Esophagus squamous epithelium (tissue), 4 donors: ENCODE results near the gene ACAT2.

ENCODE experiments used
- POLR2A ChIP-seq, 4 donors: fragments of 450-650 bp; IDR thresholded peaks; one replicate each; pipeline ENCODE4 v1.6.1; 2017; ENCODE audit warnings: antibody characterized with exemption in 4 of 4, mild to moderate bottlenecking in 4 of 4, moderate library complexity in 3 of 4
- TF ChIP-seq, protein P1 (sequence below), 6 experiments: fragments of 450-650 bp in 4 of 6; fragments of 200-600 bp in 2 of 6; sonication (generic) in 2 of 6; IDR thresholded peaks; one replicate each; pipeline ENCODE4 v1.5.1; 2016 to 2019; ENCODE audit warnings: antibody characterized with exemption in 6 of 6, mild to moderate bottlenecking in 4 of 6, moderate library complexity in 4 of 6

DNA sequence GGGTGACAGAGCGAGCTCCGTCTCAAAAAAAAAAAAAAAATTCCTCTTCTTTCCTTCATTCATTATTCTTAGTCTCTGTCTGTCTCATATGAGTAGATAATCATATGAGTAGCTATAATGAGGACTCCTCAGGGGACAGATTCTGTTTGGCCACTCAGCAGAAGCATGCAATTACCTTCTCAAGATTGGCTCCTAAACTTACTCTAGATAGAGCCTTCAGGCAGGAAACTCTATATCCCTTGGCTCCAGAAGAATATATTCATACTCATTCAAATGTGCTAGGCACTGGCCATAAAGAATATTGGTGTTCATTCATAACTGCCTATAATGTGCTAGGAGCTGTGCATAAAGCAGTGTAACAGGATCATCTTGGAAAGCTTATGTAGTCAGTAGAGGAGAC, 2.2 kb upstream of the ACAT2 start:
- TF ChIP-seq, protein P1, sequence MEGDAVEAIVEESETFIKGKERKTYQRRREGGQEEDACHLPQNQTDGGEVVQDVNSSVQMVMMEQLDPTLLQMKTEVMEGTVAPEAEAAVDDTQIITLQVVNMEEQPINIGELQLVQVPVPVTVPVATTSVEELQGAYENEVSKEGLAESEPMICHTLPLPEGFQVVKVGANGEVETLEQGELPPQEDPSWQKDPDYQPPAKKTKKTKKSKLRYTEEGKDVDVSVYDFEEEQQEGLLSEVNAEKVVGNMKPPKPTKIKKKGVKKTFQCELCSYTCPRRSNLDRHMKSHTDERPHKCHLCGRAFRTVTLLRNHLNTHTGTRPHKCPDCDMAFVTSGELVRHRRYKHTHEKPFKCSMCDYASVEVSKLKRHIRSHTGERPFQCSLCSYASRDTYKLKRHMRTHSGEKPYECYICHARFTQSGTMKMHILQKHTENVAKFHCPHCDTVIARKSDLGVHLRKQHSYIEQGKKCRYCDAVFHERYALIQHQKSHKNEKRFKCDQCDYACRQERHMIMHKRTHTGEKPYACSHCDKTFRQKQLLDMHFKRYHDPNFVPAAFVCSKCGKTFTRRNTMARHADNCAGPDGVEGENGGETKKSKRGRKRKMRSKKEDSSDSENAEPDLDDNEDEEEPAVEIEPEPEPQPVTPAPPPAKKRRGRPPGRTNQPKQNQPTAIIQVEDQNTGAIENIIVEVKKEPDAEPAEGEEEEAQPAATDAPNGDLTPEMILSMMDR (IDR thresholded peaks at IDR 0.05) = no peak
- no peak for TF ChIP-seq POLR2A (IDR thresholded peaks at IDR 0.05)
